Measurements from ENCODE around the gene FDX1.

GRCh38 chr11:110491577-110492320 is 62.0 kb downstream of the FDX1 start:
- no peak for TF ChIP-seq TAF1 (IDR thresholded peaks at IDR 0.05; ENCODE audit: borderline replicate concordance, low read depth, low read length)
- TF ChIP-seq POLR2A (IDR thresholded peaks at IDR 0.05; ENCODE audit: low read depth, low read length): no peak
- TF ChIP-seq POLR2AphosphoS5 (IDR thresholded peaks at IDR 0.05; ENCODE audit: low read depth, low read length): no peak

Data from GM12892 (cell line).